Right renal cortex interstitium (tissue), 3 donors: ENCODE results near the gene SLC39A7. TPM values are rescaled to one million over a fixed set of nuclear protein-coding genes. Genes with fewer than 3 reads are reported as not detected.

Experiments
- DNase-seq, 3 donors: peaks; one replicate each; pipeline ENCODE4 v3.0.0-alpha.2; 2013; ENCODE audit warnings: low read depth in 3 of 3, low spot score in 2 of 3
- polyA plus RNA-seq, 3 donors: library from polyadenylated mRNA; unstranded; fragments of 120-200 nt; gene quantifications; one replicate each; pipeline ENCODE4 v1.2.1, GENCODE V29; 2013; ENCODE audit not compliant: insufficient read length in 3 of 3

SLC39A7 gene
- polyA plus RNA-seq, 3 donors, result 121 to 131 (median 127) TPM

- DNase-seq, result no peak
These were observed 11.5 kb upstream of the SLC39A7 start for GRCh38 chr6:33189164-33189563.

- DNase-seq, result no peak
These were observed 10.8 kb upstream of the SLC39A7 start for GRCh38 chr6:33189625-33190448.

DNA sequence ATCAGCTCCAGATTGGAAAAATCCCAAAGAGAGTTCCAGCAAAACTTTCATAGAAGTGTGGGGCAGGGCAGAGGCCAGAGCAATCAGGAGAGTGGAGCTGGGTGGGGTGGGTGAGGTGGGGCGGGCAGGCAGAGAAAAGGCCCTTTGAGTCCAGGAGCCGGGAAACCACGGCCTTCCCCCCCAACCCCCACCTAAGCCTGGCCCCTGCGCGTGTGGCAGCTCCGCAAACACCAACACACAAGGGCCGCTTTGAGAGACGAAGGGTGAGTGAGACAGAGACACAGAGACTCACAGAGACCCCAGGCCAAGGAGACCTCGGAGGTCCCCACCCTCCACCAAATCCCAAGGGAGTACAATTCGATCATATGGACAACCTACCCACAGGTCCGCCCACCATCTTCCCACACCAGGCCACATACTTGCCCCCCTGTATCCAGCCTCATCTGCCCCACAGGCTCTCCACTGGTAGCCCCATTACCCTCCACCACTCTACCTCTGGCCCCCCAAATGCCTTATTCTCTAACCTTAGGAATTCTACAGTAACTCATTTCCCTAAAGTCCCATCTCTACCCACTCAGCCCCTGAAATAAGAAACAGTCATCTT lies 10.1 kb upstream of the SLC39A7 start:
- no peak for DNase-seq

DNA sequence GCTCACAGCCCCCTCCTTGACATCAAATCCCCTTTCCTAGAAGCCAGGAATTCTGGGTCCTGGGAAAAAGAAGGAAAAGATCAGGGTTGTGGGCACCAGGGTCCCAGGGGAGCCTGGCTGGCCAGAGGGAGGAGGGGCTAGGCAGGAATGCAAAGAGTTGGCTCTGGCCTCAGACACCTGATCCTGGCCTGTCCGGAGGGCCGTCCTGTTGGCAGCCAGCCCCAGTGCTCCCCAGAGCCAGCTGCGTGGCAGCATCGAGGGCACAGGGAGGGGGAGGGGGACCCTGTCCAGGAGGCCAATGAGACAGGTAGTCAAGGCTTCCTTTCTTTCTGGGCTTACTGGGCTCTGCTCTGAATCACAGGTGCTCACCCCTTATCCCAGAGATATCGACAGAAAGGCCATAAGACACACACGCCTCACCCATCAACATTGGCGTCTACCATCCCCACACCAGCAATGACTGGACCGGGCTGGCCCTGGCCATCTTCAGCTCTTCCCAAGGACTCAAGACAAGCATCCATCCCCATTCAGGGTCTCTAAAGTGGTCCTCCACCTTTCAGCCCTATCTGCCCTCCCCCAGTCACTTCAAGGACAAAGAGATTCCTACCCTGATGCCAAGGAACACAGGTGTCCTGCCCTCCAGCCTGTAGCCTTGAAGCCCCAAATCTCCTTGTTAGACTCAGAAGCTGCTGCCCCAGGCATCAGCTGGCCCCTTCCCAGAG lies 9.1 kb upstream of the SLC39A7 start:
- no peak for DNase-seq

DNA sequence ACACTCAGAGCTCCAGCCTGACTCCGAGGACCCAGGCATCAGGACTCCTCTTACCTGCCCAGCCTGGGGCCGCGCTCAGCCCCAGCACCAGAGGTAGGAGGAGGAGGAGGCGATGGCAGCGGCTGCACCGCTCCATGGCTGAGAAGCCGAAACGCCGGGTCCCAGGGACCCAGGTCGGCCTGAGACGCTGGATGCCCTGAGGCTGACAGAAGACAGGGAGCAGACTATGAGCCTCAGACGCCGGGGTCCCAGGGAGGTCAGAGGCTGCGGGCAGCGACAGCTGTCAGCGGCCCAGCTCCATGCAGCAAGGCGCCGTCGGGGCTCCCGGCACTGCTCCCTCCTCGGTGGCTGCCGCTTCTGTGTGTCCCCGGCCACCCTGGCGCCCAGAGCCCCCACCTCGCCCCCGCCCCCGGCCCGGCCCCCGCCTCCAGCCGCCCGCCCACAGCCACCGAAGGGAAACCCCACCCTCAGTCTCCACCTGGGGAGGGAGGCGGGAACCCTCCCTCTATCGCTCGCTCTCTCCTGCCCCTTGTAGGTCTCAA lies 8.5 kb upstream of the SLC39A7 start, which contains the start of gene COL11A2:
Gene COL11A2, minus strand, starts transcription at position 363 of the 542 bp plus-strand sequence. Its CDS starts 227 bp downstream, at position 136.
- DNase-seq, result no peak

GRCh38 chr6:33192671-33193602 lies 7.7 kb upstream of the SLC39A7 start:
- no peak for DNase-seq

DNA sequence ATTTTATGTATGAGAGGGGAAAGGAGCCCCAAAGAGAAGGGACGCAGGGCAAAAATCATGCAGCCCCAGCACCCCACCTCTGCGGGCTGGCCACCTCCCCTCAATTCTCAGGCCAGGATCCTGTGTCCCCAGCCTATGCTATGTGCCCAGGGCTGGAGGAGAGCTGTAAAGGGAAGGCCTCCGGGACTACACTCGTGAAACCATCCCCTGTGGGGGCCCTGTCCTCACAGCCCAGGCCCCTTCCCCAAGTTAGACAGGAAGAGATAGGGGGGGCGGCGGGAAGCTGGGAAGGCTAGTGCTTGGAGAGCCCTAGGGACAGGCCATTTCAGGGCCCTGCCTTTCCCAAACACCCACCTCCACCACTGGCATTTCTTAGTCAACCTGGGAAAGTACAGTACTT lies 7.0 kb upstream of the SLC39A7 start:
- no peak for DNase-seq

DNA sequence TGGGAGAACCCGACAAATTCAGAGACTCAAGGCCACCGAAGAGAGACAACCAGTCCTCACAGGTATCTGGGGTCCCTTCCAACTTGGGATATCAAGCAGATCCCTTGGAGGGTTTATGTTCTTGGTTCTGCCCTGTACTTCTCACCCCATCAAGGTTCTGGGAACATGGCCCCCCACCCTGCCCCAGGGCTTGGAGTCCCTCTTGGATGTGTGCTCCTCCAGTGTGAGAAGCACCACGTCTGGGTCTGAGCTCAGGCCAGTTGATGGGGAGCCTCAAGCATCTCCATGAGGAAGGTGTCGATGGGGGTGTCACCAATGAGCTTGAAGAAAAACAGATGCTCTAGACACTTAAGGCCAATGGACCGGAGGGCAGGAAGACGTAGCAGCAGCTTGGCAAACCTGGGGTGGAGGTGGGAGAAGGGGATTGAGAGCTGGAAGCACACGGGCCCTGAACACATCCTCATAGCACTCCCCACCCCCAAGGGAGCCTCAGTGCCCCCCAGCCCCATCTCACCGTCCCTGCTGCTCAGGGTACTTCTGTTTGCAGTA lies 6.2 kb upstream of the SLC39A7 start:
- no peak for DNase-seq

- no peak for DNase-seq
These were observed 5.1 kb upstream of the SLC39A7 start for GRCh38 chr6:33195304-33196165.

DNA sequence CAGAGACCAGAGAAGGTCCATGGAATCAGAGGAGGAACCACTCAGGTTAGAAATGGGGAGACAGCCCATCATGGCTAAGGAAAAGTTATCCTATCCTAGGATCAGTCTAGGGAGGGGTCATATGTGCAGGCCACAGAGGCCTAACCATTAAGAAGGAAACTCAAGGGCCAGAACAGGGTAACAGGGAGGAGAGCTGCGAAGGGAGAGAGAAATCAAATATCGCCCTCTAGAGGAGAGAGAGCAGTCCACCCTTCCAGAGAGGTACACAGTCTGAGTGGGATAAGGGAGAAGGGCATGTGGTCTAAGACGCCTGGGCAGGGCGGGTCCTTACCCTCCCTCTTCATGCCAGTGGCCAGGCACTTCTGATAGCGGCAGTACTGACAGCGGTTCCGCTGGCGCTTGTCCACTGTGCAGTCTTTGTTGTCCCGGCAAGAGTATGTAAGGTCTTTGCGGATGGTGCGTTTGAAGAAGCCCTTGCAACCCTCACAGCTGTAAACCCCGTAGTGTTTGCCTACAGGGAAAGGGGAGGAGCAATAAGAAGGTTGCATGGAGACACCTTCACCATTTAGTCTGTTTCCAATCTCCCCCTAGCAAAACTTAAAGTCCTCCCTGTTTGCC lies 3.1 kb upstream of the SLC39A7 start:
- no peak for DNase-seq

- DNase-seq, result no peak
These were observed 2.4 kb upstream of the SLC39A7 start for GRCh38 chr6:33198159-33198852.

DNA sequence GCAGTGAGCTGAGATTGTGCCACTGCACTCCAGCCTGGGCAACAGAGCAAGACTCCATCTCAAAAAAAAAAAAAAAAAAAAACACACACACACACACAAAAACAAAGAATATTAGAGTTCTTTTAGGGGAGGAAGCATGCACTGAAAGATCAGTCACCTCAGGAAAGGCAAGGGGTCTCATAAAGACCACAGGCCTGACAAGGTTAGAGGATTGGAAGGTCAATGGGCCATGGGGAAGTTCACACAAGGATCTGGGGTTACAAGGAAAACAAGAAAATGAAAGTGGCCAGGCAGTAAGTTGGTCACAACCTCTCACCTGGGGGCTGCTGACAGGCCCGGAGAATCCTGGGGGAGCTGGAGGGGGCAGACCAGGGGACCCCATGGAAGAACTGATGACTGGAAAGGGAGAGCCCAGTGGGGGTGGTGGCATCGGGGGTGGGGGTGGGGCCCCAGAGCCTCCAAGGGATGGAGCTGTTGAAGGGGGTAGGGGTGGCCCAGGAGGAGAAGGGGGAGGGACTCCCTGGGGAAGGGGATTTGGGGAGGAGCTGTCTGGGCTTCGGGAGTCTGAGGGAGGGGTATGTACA lies 1.7 kb upstream of the SLC39A7 start:
- no peak for DNase-seq

- no peak for DNase-seq
These were observed 914 bp upstream of the SLC39A7 start for GRCh38 chr6:33199687-33200218.

DNA sequence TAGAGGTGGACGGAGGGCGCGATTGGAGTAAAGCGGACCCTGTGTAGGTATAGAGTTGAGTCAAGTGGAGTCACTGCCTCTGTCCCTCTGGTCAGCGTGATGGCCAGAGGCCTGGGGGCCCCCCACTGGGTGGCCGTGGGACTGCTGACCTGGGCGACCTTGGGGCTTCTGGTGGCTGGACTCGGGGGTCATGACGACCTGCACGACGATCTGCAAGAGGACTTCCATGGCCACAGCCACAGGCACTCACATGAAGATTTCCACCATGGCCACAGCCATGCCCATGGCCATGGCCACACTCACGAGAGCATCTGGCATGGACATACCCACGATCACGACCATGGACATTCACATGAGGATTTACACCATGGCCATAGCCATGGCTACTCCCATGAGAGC lies 479 bp downstream of the SLC39A7 start:
- DNase-seq, result no peak

GRCh38 chr6:33201935-33202334 lies 1.3 kb downstream of the SLC39A7 start:
- DNase-seq, result no peak

- no peak for DNase-seq
These were observed 2.1 kb downstream of the SLC39A7 start for GRCh38 chr6:33202799-33203198.

DNA sequence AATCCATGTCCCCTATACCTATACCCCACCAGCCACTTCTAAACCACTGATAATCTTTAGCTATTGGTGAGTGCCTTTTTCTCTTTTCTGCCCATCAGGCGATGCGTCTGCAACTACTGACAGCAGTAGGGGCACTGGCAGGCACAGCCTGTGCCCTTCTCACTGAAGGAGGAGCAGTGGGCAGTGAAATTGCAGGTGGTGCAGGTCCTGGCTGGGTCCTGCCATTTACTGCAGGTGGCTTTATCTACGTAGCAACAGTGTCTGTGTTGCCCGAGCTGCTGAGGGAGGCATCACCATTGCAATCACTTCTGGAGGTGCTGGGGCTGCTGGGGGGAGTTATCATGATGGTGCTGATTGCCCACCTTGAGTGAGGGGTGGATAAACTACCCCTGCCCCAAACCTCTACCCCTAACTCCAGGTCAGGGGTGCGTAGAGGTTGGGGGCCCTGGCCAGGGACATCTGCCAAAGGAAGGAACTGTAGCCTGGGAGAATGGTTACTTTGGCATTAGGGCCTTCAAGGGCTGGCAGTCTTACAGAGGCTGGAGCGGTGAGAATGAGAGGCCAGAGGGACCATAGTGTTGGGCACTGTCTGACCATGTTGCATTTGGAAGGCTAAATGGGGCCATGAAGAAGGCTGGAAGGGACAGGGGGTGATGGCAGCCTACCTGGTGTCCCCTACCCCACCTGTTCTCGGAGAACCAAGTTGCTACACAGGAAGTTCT lies 2.9 kb downstream of the SLC39A7 start:
- DNase-seq, result no peak
